ENCODE measurements around the gene KDM4C. TPM values are rescaled to one million over a fixed set of nuclear protein-coding genes. Genes with fewer than 3 reads are reported as not detected.

Gene KDM4C
- total RNA-seq, 4 donors from 2014 or later, result 52.1 to 83.6 (median 65.5) TPM

DNA sequence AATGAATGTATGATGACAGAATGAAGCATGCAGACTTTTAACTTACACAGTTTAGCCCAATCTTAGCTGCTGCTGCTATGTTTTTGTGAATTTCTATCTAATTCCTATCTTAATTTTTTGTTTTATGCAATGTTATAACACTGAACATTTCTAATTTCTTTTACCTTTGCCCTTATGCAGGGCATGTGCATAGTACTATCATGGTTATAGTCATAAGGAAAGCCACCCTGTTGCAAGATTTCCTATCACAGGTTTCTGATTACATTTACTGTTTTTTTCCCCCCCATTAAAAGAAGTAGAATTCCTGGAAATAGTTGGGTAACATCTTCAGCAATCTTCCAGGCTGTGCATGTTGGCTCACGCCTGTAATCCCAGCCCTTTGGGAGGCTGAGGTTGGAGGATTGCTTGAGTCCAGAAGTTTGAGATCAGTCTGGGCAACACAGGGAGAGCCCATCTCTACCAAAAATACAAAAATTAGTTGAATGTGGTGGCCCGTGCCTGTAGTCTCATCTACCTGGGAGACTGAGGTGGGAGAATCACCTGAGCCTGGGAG is 164.4 kb downstream of the KDM4C start:
- Histone ChIP-seq H3K36me3 (no peaks in the 10 kb centered on the region), H3K27me3 (no peaks in the 10 kb centered on the region), H3K4me3 (replicated peaks in 1 of 3) (no peak overlapping the region), H3K27ac (no peak overlapping the region), H3K4me1 (peaks cover 0 to 10% of the 10 kb centered on the region in 2 donors), H3K9me3 (no peaks in the 10 kb centered on the region)
- WGBS, 2 donors, result 69 to 85% methylated on average over 2 of the region's 2 CpGs
- intact Hi-C loops (cut with DNase I), result no loop called here
- DNase-seq, result no peak
- TF ChIP-seq, protein P1, sequence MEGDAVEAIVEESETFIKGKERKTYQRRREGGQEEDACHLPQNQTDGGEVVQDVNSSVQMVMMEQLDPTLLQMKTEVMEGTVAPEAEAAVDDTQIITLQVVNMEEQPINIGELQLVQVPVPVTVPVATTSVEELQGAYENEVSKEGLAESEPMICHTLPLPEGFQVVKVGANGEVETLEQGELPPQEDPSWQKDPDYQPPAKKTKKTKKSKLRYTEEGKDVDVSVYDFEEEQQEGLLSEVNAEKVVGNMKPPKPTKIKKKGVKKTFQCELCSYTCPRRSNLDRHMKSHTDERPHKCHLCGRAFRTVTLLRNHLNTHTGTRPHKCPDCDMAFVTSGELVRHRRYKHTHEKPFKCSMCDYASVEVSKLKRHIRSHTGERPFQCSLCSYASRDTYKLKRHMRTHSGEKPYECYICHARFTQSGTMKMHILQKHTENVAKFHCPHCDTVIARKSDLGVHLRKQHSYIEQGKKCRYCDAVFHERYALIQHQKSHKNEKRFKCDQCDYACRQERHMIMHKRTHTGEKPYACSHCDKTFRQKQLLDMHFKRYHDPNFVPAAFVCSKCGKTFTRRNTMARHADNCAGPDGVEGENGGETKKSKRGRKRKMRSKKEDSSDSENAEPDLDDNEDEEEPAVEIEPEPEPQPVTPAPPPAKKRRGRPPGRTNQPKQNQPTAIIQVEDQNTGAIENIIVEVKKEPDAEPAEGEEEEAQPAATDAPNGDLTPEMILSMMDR (IDR thresholded peaks at IDR 0.05), result no peak
- TF ChIP-seq POLR2A (IDR thresholded peaks at IDR 0.05), result no peak

DNA sequence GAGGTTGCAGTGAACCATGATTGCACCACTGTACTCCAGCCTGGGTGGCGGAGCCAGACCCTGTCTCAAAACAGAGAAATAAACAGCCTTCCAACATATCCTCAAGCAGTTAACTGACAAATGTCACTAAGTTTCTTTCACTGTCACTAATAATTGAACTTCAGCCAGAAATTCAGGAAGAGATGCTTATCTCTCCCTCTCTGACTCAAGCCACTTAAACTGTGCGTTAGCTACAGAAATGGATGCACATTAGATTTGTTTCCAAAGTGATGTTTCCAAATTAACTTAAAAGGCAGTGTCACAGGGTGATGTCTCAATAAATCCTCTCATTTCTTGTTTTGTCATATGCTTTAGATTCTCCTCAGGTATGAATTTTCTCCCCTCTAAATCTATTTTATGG is 164.9 kb downstream of the KDM4C start:
- WGBS, 2 donors, result 71 to 76% methylated on average over 2 of the region's 2 CpGs
- H3K4me3 ChIP-seq (replicated peaks in 1 of 3), result no peak overlapping the region
- DNase-seq, result no peak
- peaks cover 0 to 10% of the 10 kb centered on the region in 2 donors for H3K4me1 ChIP-seq
- TF ChIP-seq, protein P1 (IDR thresholded peaks at IDR 0.05), result no peak
- no peak for TF ChIP-seq POLR2A (IDR thresholded peaks at IDR 0.05)
- no peaks in the 10 kb centered on the region for H3K36me3 ChIP-seq
- no peaks in the 10 kb centered on the region for H3K27me3 ChIP-seq
- H3K27ac ChIP-seq, result no peak overlapping the region
- no peaks in the 10 kb centered on the region for H3K9me3 ChIP-seq
- intact Hi-C loops (cut with DNase I), result no loop called here

DNA sequence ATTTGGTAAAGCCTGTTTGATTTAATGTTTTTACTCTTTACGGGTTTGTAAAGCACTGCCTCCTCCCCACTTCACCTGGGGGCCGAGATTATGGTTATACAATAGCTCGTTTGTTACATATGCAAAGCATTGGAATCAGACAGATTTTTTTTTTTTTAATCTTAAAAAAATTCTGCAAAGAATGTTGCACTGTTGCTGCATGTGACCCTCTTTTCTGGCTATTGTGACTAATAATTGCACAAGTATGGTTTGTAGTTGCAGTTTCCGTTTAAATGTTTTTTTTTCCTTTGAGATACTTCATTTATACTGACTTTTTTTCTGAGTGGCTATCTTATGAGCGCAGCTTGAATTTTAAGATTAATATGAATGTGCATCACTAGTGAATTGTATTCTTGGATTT is 165.3 kb downstream of the KDM4C start:
- Histone ChIP-seq H3K27ac (no peak overlapping the region), H3K36me3 (no peaks in the 10 kb centered on the region), H3K4me1 (peaks cover 0 to 10% of the 10 kb centered on the region in 2 donors), H3K27me3 (no peaks in the 10 kb centered on the region), H3K9me3 (no peaks in the 10 kb centered on the region), H3K4me3 (replicated peaks in 1 of 3) (no peak overlapping the region)
- TF ChIP-seq POLR2A (IDR thresholded peaks at IDR 0.05), result no peak
- TF ChIP-seq, protein P1 (IDR thresholded peaks at IDR 0.05), result no peak
- DNase-seq, result no peak
- WGBS, 2 donors, result 70 to 75% methylated on average over 5 of the region's 5 CpGs
- intact Hi-C loops (cut with DNase I), result no loop called here

DNA sequence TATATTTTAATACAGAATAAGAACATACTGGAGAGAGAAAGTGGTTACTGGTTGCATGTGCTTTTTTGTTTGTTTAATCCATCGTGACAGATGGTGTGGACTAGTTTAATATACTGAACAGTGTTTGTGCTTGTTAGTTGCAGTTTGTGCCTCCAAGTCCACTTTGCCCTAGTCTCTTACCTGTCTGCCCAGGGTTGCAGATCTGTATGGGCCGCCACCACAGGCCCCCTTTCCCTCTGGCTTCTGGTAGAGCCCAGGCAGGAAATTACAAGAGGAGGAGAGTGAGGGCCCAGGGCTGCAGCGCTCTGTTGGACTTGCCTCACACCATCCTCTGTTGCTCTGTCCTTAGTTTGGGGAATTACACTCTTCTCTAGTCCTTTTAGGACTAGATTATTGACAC is 166.4 kb downstream of the KDM4C start:
- no peaks in the 10 kb centered on the region for H3K9me3 ChIP-seq
- no peaks in the 10 kb centered on the region for H3K36me3 ChIP-seq
- TF ChIP-seq, protein P1 (IDR thresholded peaks at IDR 0.05), result no peak
- TF ChIP-seq POLR2A (IDR thresholded peaks at IDR 0.05), result no peak
- intact Hi-C loops (cut with DNase I), result no loop called here
- no peaks in the 10 kb centered on the region for H3K27me3 ChIP-seq
- H3K4me1 ChIP-seq, result peaks cover 0 to 12% of the 10 kb centered on the region in 2 donors
- no peak for DNase-seq
- no peak overlapping the region for H3K27ac ChIP-seq
- 54 to 76% methylated on average over 3 of the region's 3 CpGs for WGBS, 2 donors
- H3K4me3 ChIP-seq (replicated peaks in 1 of 3), result no peak overlapping the region

DNA sequence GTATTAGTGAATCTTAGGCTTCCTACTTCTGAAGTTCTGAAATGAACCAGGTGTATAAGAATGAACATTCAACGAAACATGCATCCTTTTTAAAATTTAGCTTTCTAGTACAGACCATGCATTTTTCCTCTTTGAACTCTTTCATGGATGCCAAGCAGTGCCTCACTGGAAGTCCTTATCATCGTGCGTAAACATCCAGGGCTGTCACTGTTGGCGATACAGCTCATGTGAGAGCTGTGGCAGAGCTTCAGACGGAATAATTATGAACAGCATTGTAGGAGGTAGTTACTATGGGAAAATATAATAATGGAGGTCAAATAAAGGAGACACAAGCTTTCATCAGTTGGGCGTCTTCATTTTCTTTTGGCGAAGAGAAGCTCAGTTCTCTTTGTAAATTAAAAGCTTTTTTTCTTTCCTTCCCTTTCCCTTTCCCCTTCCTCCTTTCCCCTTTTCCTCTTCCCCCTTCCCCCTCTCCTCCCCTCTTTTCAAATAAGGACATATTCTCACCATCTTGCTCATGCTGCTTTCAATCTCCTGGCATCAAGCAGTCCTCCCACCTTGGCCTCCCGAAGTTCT is 167.3 kb downstream of the KDM4C start:
- intact Hi-C loops (cut with DNase I), result no loop called here
- Histone ChIP-seq H3K27ac (no peak overlapping the region), H3K4me1 (peaks cover 0 to 11% of the 10 kb centered on the region in 2 donors), H3K4me3 (replicated peaks in 1 of 3) (no peak overlapping the region), H3K36me3 (no peaks in the 10 kb centered on the region), H3K27me3 (no peaks in the 10 kb centered on the region), H3K9me3 (no peaks in the 10 kb centered on the region)
- 83 to 93% methylated on average over 8 of the region's 8 CpGs for WGBS, 2 donors
- no peak for DNase-seq
- TF ChIP-seq, protein P1 (IDR thresholded peaks at IDR 0.05), result no peak
- no peak for TF ChIP-seq POLR2A (IDR thresholded peaks at IDR 0.05)

All from thyroid gland (tissue), 4 donors.